Gastroesophageal sphincter (tissue), 3 donors: Measurements from ENCODE around the gene COG5.

Experiments
- EP300 ChIP-seq: sonication (generic); formaldehyde crosslinking; IDR thresholded peaks from one replicate; pipeline ENCODE4 v1.6.1; 2017; ENCODE audit warnings: antibody characterized with exemption, mild to moderate bottlenecking
- TF ChIP-seq, protein P1 (sequence below), 4 experiments: fragments of 200-600 bp in 2 of 4; fragments of 450-650 bp in 2 of 4; sonication (generic) in 1 of 4; IDR thresholded peaks; one replicate each; pipeline ENCODE4 v1.5.1; 2017 to 2019; ENCODE audit warnings: antibody characterized with exemption in 4 of 4, mild to moderate bottlenecking in 2 of 4, moderate library complexity in 2 of 4

DNA sequence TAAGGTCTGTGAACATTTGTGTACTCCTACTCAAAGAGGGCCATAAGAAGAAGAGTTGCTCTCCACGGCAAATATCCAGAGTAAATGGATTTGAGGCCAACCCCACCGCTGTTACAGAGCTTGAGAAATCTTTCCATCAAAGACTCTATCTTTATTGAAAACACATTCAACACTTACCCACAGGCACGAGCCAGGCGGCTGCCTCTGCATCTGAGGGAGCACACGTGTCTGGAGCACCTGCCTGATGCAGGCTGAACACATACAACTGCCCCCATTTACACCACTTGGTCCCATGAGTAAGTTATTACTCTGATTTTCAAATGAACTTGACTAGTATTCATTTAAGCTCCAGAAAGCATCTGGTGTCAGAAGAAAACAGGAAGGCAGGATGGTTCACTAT is 356.3 kb downstream of the COG5 start:
- TF ChIP-seq, protein P1, sequence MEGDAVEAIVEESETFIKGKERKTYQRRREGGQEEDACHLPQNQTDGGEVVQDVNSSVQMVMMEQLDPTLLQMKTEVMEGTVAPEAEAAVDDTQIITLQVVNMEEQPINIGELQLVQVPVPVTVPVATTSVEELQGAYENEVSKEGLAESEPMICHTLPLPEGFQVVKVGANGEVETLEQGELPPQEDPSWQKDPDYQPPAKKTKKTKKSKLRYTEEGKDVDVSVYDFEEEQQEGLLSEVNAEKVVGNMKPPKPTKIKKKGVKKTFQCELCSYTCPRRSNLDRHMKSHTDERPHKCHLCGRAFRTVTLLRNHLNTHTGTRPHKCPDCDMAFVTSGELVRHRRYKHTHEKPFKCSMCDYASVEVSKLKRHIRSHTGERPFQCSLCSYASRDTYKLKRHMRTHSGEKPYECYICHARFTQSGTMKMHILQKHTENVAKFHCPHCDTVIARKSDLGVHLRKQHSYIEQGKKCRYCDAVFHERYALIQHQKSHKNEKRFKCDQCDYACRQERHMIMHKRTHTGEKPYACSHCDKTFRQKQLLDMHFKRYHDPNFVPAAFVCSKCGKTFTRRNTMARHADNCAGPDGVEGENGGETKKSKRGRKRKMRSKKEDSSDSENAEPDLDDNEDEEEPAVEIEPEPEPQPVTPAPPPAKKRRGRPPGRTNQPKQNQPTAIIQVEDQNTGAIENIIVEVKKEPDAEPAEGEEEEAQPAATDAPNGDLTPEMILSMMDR (IDR thresholded peaks at IDR 0.05), result no peak
- no peak for TF ChIP-seq EP300
